HFF-Myc (cell line): ENCODE measurements around the gene NUDCD2.

Experiments used
- DNase-seq: peaks from one replicate; pipeline ENCODE4 v3.0.0-alpha.2; 2011; ENCODE audit warnings: low read depth; ENCODE audit errors: extremely low read depth
- H3K4me3 ChIP-seq: replicated peaks from 2 replicates; pipeline ENCODE4 v1.5.1; 2011; ENCODE audit warnings: low read depth, mild to moderate bottlenecking, control low read depth, low read length
- CTCF ChIP-seq: IDR thresholded peaks from 2 replicates; pipeline ENCODE4 v1.5.1; 2012; ENCODE audit warnings: mild to moderate bottlenecking, low read depth, low read length, control low read depth; ENCODE audit errors: missing control alignments

Gene NUDCD2

DNA sequence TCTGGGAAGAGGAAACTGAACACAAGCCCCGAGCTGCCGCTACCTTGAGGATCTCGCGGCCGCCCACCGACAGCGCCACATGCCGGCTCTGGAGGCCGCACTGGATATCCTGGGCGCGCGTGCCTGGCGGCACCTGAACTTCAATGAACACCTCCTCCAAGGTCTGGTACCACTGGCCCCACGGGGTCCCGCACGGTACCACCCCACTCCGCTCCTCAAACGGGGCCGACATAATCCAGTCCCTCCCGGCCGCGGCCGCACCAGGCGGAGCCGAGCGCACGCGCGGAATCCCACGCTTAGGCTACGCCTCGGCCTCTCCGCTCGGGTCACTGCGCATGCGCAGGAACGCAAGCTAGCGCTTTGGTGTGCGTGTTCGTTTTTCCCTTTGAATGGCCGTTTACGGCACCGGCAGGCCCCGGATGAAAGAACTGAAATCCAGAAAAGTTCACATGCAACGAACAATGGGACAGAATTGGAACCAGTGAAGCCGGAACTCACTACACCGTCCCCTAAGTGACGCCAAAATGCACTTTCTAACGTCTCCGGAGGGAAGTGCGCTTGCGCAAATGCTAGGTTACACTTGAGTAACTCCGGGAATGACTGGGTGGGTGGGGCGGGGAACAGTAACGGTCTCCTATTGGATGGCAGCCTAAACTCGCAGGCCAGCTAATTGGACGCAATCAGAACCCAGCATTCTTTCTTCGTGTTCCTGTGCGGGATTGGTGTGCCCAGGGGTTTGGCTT lies at the start of gene NUDCD2:
Gene NUDCD2, minus strand, starts transcription at position 284 of the 743 bp plus-strand sequence. Its CDS starts 52 bp downstream, at position 232.
- DNase-seq, result peak; percentile 99
- H3K4me3 ChIP-seq, result peak within 1 kb of the TSS; percentile 62
- no peak for TF ChIP-seq CTCF

DNA sequence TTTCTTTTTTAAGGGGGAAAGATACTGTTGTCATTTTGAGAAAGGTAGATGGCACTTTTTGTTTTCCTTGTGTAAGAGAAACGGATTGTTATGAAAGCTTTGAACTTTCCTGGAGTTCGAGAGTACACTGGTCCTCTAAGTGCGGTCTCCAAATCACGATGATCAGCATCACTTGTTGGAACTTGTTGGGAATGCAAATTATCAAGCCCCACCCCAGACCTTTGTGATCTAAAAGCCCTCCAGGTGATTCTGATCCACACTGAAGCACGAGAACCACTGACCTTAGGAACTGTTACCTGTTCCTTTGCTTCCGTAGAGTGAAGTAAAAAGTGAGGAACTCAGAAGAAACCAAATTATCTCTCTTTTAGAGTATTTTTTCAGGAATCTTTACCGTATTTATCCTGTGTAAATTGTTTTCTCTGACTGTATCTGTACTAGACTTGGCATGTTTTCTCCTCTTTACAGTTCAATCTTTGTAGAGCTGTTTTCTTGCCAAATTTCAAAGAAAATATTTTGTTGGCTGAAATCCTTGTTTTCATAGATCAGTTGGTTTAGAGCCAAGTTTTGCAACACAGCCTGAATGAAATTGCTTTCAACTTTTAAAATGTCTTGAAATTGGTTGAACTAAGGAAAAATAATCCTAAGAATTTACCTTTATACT lies 49.5 kb upstream of the NUDCD2 start:
- TF ChIP-seq CTCF, result no peak
- DNase-seq, result no peak
- H3K4me3 ChIP-seq, result peak overlapping the region; percentile 8

- no peak for DNase-seq
- no peak for TF ChIP-seq CTCF
- peak overlapping the region; percentile 10; the same call in 1 of the 2 replicates for H3K4me3 ChIP-seq
Observed at GRCh38 chr5:163508753-163509152, 48.9 kb upstream of the NUDCD2 start.

DNA sequence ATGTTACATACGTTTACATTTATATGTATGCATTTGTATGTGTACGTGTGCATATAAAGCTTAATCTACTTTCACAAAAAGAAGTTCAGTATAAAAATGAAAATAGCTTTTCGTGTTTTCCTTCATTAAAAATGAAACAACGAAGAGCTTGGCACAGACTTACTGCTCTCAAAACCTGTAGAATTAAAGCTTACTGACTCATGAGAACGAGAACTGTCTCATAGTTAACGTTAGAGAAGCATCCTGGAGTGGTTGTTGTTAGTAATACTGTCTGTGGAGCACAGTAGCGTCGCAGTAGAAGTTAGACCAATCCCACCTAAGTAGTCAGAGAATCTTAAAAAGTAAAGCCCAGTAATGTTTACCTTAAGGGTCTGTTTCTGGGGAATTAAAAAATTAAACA lies 46.8 kb upstream of the NUDCD2 start:
- TF ChIP-seq CTCF, result no peak
- H3K4me3 ChIP-seq, result peak overlapping the region; percentile 89
- DNase-seq, result no peak

DNA sequence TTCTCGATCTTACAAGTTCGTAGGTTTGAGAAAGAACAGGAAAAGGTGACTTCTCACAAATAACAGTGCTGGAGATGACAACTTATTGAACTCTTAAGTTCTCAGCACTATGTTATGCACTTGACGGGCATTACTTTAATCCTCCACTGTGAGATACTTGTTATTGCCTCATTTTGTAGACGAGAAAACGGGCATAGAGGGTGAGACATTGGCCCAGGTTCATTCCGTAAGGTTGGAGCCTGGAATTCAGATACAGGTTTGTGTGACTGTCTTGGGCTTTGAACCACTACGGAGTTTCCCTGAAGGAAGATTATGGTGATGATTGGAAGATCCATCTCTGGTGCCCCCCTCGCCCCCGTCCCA lies 46.2 kb upstream of the NUDCD2 start:
- DNase-seq, result no peak
- TF ChIP-seq CTCF, result no peak
- peak overlapping the region; percentile 89 for H3K4me3 ChIP-seq

DNA sequence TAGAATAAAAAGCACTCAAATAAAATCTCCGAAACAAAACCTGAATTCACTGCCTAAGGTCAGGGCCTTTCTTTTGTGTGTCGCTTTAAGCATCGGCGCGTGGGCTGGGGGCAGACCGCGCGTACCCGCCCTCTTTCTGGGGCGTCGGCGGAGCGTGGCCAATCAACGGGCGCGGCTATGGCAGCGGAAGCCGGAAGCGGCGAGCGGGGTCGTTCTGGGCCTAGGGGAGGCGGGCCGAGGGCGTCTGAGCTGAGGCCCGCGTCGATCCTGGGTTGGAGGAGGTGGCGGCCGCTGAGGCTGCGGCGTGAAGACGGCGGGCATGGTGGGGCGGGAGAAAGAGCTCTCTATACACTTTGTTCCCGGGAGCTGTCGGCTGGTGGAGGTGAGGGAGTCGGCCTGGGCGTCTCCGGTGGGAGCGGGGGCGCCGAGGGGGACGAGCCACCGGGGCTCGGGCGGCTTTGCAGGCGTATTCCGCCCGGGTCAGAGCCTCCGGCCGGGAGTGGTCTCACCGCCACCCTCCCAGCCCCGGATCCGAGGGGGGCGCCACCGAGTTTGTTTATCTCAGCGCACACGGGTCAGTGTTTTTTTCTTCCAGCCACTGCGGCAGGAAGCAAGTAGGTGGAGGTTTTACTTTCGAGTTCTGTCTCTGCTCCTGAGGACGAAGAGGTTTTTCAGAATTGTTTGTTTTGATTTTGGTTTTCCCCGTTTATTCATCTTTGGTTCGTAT lies 45.6 kb upstream of the NUDCD2 start, which contains the start of gene MAT2B:
Gene MAT2B, plus strand, starts transcription at position 252 of the 727 bp plus-strand sequence. Its CDS starts 68 bp downstream, at position 320.
- TF ChIP-seq CTCF, result peak; percentile 30
- peak within 1 kb of the TSS; percentile 89 for H3K4me3 ChIP-seq
- peak; percentile 78 for DNase-seq
